Colon (tissue), 2 donors: ENCODE measurements around the gene ASGR2.
"Not testable (repeated sequence)": the region's sequence is repeated elsewhere in the genome, so short reads cannot be mapped to it uniquely, and the experiment has no call there.

ENCODE experiments used
- FAIRE-seq: peaks from 2 replicates; lab custom pipeline; 2012; peaks lifted over from hg19 to GRCh38; lab: Jason Lieb, UNC
- donor health status: control.
- donor health status: control.

The ASGR2 gene, protein sequence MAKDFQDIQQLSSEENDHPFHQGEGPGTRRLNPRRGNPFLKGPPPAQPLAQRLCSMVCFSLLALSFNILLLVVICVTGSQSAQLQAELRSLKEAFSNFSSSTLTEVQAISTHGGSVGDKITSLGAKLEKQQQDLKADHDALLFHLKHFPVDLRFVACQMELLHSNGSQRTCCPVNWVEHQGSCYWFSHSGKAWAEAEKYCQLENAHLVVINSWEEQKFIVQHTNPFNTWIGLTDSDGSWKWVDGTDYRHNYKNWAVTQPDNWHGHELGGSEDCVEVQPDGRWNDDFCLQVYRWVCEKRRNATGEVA

GRCh38 chr17:7114241-7114874, at the start of gene ASGR2:
TSS of gene ASGR2 (minus strand) at chr17:7114822. CDS start at chr17:7114240, 582 bp downstream.
- FAIRE-seq: no peak

DNA sequence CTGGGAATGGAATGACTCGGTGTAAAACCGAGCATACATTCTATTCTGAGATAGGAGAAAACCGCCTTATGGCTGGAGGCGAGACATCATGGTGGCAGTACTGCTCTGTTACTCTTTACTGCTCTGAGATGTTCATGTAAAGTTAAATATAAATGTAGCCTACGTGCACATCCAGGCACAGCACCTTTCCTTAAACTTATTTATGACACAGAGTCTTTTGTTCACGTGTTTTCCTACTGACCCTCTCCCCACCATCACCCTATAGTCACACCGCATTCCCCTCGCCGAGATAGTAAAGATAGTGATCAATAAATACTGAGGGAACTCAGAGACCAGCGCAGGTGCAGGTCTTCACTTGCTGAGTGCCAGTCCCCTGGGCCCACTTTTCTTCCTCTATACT, 44.9 kb upstream of the ASGR2 start:
- not testable (repeated sequence) for FAIRE-seq

GRCh38 chr17:7158424-7158823, 43.8 kb upstream of the ASGR2 start:
- FAIRE-seq: not testable (repeated sequence)

- no peak for FAIRE-seq
Observed at GRCh38 chr17:7156342-7156940, 41.8 kb upstream of the ASGR2 start.

- FAIRE-seq: no peak
Observed at GRCh38 chr17:7147772-7148171, 33.1 kb upstream of the ASGR2 start.

DNA sequence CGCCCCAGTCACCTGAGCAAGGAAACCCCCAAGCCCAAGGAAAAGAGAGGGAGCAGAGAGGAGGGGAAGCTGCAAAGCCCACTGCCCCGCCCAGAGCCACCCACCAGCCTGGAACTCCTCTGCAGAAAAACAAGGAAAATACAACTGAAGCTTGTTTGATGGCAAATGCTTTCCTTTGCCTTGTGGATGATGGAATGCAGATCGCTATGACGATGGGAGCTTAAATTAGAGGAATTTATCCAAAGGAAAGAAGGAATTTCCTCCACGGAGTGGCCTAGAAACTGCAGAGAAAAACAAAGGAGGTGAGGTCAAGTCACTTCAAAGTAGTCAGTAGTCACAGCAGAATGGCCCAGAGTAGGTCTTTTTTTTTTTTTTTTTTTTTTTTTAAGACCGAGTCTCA, 31.5 kb upstream of the ASGR2 start:
- FAIRE-seq: no peak

DNA sequence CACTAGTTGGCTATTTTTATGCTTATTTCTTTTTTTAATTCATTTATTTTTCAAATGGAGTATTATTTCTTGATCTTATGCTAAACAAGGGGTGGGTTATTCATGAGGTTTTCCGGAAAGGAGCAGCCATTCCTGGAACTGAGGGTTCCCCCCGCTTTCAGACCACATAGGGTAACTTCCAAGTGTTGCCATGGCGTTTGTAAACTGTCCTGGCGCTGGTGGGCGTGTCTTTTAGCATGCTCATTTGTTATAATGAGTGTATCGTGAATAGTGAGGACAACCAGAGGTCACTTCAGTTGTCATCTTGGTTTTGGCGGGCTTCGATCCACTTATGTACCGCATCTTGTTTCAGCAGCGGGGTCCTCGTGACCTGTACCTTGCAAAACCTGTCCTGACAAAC, 29.6 kb upstream of the ASGR2 start:
- FAIRE-seq: no peak

- no peak for FAIRE-seq
Observed at GRCh38 chr17:7141824-7142223, 27.2 kb upstream of the ASGR2 start.

DNA sequence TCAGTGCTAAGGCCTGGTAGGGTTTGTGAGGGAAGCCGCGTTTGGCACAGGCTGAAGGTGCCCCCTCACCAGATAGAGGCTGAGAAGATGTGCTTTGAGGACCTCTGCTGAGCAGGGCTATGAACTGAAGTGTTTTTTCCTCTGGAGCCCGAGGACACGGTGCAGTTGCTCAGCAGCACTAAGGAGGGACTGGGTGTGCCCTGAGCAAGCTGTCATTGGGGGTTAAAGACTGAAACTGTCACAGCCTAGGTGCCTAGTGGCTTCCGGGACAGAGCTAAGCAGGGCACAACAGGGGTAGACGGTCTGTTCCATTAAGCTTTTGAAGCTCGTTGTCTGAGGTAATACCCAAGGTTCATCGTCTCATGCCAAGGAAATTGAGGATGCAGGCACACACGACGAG, 24.8 kb upstream of the ASGR2 start:
- no peak for FAIRE-seq

DNA sequence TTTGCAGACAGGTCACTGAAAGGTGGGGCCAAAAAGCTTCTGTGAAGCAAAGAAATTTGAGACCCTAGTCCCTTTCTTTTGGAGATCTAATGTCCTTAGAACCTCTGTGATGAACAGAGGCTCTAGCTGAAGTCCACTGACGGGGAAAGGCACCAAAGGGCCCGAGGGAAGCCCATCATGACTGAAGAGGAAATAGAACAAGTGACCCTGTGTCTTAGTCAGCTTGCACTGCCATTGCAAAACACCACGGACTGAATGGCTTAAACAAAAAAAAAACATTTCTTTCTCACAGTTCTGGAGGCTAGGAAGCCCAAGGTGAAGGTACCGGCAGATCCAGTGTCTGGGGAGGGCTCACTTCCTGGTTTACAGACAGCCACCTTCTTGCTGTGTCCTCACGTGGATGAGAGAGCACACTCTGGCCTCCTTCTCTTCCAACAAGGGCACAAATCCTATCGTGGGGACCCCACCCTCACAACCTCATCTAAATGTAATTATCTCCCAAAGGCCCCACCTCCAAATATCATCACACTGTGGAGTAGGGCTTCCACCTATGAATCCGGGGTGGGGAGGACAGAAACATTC, 24.3 kb upstream of the ASGR2 start:
- FAIRE-seq: no peak

DNA sequence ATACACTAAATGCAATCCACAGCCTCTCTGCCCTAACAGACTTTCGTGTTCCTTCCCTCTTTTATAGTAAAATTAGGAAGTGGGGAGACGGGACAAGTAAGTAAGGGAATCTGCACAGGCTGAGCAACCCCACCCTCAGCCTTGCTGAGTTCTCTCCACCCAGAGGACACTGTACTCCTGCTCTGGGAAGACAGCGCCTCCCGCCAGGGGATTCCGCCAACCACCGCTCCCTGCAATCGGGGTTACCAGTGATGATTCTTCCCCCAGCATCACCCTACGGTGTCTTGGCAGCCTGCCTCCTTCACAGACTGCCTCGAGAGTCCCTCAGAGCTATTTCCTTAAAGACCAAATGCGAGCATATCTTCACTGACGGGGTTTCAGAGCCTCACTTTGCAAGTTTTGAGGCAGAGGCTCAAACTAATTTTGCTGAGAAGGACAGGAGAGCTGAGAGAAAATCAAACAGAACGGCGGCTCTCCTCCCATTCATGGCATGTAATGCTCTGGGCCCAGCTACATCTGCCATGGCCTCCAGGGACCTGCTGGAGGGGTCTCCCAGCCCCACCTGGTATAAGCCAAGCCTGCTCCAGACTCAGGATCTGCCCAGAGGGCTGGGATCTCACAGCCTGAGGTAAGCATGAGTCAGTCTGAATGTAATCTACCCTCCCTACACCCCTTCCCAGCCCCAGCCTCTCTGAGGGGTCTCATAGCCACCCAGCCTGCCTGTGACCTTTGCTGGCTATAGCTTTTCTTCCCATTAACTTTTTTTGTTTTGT, 22.7 kb upstream of the ASGR2 start:
- FAIRE-seq: no peak

DNA sequence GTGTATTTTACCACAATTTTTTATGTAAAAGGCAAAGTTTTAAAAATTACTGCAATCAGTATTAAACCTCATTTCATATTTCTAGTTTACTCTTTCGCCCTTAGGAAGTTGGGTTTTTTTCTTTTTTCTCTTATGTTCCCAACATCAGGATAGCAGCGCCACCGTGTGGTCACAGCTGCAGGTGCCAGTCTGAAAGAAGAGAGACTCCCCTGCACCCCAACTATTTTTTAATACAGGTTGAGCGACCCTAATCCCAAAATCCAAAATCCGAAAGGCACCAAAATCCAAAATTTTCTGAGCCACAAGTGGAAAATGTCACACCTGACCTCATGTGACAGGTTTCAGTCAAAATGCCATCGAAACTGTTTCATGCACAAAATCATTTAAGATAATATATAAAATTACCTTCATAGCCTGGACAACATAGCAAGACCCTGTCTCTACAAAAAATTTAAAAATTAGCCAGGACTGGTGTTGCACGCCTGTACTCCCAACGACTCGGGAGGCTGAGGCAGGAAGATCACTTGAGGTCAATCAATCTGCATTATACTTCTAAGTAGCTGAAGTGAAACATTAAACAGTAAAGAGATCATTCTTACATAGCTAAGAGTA, 21.8 kb upstream of the ASGR2 start:
- FAIRE-seq: no peak

DNA sequence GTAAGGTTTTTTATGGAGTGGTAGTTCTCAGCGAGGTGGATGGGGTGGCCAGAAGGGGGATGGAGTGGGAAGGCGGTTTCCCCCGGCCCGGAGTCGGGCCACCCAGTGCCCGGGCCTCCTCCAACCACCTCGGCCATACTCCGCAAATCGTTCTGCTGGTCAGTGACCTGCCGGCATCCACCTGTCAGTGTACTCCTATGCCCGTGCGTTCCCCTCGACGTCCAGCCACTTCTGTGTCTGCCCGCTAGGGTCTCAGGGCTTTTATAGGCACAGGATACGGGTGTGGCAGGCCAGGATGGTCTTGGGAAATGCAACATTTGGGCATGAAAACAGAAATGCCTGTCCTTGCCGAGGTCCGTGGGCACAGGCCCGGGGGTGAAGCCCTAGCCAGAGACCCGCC, 19.3 kb upstream of the ASGR2 start:
- FAIRE-seq: no peak

DNA sequence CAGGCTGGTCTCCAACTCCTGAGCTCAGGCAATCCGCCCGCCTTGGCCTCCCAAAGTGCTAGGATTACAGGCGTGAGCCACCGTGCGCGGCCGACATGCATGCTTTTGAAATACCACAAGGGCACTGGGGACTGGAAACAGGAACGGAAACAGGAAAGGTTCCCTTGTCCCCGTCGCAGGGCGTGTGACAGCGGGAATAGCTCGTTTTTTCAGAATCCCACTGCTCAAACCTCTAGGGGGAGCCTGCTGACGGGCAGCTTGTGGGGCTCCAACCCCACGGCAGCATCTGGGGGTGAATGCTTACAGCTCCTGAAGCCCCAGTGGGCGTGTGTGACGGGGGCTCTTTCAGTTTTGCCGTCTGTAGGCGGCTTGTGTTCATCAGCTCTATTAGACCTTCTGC, 18.8 kb upstream of the ASGR2 start:
- no peak for FAIRE-seq

GRCh38 chr17:7132511-7133094, 18.0 kb upstream of the ASGR2 start:
- FAIRE-seq: no peak

DNA sequence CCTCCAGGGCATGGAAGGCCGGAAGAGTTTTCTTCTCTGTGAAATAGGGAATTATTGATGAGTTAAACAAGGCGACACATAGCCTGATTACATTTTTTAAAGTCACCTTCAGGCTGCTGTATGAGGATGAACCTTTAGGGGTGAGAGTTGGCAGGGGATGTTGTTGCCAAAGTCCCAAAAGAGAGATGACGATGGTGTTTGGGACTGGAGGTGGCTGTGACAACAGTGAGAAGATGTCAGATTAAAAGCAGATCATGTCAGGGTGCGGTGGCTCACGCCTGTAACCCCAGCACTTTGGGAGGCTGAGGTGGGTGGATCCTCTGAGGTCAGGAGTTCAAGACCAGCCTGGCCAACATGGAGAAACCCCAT, 16.8 kb upstream of the ASGR2 start:
- FAIRE-seq: no peak

GRCh38 chr17:7130621-7131422, 16.2 kb upstream of the ASGR2 start:
- no peak for FAIRE-seq

- no peak for FAIRE-seq
Observed at GRCh38 chr17:7129311-7129710, 14.7 kb upstream of the ASGR2 start.

GRCh38 chr17:7128160-7128559, 13.5 kb upstream of the ASGR2 start:
- FAIRE-seq: no peak

- FAIRE-seq: not testable (repeated sequence)
Observed at GRCh38 chr17:7127501-7127900, 12.9 kb upstream of the ASGR2 start.

GRCh38 chr17:7126386-7126785, 11.8 kb upstream of the ASGR2 start:
- FAIRE-seq: not testable (repeated sequence)
